CD4-positive, alpha-beta T cell treated with Interleukin-17A for 4 hours (primary cell): ENCODE results near the gene PHACTR3.

Source experiments
- DNase-seq: peaks from one replicate; pipeline ENCODE4 v3.0.0-alpha.2; 2020; ENCODE audit warnings: mixed read lengths

PHACTR3 gene

DNA sequence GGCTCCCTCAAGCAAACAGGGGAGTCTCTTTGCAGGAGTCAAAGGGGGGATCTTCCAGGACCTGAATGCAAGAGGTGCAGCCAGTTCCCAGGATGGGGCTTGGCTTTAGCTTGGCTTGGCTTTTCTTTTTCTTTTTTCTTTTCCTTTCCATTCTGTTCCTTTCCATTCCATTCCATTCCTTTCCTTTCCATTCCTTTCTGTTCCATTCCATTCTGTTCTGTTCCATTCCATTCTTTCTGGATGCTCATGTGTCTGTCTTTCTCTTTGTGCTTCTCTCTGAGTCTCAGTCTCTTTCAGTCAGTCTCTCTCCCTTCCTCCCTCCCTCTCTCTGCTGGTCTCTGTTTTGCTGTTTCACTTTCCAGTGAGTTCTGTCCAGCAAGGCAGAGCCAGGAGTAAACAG, 163.3 kb downstream of the PHACTR3 start:
- no peak for DNase-seq

DNA sequence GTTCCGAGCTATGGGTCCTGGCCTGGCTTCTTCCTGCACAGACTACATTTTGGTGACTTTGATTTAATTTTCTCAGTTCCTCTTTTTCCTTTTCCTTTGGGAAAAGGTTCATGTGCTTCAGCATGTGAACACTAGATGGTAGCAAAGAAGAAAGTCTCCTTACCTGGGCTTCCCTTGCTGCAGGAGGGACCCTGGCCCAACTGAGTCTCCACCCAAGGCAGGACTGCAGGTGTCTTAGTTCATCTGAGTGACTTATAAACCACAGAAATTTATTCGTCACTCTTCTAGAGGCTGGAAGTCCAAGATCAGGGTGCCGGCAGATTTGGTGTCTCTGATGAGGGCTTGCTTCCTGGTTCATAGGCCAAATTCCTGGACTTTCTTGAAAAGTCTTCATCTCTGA, 165.9 kb downstream of the PHACTR3 start:
- no peak for DNase-seq

DNA sequence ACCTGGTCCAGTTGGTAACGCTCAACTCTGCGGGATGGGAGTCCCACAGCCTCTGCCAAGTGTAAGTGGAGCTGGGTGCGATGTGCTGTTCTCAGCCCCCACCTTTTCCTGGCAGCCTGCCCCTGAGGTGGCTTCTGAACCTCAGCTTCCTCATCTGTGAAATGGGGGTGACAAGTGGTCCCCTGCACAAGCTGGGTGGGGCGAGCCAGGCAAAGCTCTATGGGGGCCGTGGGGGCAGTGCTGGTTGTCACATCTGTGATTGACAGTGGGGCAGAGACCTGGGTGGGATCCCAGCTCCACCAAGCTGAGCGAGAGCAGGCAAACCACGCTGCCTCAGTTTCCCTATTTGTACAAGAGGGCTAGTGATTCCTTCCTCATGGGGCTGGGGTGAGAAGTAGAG, 166.5 kb downstream of the PHACTR3 start:
- no peak for DNase-seq

DNA sequence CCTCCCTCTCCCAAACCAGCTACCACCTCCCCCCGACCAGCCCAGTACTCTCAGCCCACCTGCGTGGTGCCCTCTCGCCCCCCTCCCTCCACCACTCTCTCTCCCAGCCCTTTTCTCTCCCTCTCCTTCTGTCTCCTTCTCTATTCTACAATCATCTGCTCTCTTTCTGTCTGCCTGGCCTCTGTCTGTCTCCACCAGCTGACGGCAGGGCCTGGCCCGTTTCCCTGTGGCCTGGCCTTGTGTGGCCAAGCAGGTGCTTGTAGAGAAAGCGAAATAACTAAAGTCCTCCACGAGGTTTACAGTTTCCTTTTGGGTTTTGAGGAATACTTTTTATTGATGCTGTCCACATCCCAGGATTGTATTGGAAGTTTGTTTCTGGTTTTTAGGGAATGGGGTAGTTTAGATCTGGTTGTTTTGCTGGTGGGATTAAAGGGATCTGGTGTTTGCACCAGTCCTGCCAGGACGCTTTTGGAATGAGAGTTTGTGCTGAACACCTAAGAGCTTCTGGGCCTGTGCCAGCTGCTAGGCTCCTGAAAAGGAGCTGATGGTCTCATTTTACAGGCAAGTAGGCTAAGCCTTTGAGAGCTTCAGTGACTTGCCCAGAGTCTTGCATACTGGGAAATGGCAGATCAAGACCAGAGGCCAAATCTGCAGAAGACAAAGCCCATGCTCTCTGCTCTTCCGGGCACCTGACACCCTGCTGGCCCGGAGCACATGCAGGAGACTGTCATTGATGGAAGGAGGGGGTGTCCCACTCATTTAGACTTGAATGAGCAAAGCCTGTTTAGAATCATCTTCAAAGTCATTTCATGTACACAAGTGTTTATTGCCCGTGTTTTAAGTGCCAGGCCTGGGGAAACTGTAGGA, 167.4 kb downstream of the PHACTR3 start:
- DNase-seq, result no peak

DNA sequence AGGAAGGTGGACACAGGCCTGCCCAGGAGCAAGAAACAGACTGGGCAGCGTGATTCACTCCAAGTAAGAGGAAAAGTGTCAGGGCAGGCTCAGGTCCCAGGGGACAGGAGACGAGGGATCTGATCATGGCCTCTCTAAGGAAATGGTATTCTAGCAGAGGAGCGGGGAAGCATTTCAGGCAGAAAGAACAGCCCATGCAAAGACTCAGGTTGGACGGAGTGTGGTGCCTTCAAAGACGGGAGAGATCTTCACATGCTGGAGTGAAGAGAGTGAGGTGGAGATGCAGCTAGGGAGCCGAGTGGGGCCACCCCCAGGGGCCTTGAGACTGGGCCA, 168.0 kb downstream of the PHACTR3 start:
- no peak for DNase-seq

DNA sequence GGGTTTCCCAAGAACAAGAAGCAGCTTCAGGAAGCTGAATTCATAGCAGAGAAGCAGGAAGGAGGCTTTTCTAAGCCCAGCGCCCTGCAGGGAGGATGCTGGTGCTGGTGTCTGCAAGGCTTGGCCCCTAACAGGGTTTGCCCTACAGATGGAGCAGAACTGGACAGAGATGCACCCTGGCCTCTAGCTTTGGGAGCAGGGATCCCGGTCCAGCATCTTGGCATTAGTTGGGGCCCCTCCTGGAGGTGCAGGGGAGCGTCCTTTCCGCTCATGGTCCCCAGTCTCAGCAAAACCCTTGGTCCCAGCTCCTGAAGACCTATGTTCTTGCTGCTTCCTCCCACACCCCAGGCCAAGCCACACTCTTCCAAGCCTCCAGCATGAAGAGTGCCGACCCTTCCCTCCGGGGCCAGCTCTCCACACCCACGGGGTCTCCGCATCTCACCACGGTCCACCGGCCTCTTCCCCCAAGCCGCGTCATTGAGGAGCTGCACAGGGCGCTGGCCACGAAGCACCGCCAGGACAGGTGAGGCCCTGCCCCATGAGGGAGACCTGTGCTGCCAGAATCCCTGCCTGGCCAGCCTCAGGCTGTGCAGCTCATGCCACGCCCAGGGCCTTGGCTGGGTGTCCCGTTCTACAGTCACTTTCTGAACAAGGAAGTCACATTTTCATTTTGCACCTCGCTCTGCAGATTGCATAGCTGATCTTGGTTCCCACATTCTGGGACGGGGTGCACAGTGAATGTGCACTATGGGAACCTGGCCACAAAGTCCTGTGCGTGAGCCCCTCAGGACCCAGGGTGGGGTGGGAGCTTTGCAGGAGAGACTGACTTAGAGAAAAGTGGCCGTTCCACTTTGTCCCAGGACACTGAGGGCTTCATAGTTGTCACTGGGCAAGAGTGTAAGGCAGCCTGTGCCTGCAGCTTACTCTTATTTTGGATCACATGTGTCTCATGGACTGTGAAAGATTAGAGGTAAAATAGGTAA, 168.9 kb downstream of the PHACTR3 start:
- no peak for DNase-seq

DNA sequence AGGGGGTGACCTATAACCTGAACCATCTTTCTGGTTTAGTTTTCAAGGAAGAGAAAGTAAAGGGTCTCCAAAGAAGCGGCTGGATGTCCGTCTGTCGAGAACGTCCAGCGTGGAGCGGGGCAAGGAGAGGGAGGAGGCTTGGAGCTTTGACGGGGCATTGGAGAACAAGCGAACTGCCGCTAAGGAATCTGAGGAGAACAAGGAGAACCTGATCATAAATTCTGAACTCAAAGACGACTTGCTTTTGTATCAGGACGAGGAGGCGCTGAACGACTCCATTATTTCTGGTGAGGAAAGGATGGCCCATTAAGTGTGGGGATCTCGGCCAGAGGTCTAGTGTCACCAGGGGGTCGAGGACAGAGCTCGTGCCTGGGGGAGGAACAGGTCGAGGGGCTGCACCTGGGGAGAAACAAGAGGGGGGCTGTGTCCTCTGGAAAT, 169.9 kb downstream of the PHACTR3 start:
- DNase-seq, result no peak

DNA sequence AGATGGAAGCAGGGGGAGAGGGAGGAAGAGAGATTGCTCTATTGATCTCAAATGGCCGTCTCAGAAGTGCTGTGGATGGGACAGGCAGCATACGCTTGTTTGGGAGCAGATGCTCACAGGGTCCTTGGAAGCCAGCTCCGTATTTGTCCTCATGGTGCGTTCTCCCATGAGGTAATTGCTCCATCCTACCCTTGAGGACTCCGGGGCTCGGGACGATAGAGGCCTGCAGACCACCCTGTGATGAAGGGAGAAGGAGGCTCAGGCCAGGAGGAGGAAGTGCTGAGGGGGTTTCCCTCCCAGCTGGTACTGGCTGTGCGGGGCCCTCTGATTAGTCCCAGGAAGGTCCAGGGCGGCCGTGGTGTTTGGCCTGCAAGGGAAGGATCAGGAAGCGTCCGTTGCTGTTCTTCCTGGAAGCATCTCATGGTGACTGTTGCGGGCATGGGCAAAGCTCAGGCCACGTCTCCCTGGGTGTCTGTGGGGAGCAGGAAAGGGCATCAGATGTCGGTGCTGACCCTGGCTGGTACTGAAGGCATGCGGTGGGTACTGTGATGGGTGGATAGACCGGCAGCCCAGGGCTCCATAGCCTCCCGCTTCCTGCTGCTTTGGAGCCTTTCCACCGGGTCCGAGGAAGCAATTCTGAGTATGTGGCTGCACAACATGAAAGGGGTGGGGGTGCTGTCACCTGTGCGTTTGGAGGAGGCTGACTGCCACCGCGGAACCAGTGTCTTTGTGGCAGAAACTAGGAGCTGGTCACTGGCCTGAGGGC, 170.8 kb downstream of the PHACTR3 start:
- DNase-seq, result no peak

DNA sequence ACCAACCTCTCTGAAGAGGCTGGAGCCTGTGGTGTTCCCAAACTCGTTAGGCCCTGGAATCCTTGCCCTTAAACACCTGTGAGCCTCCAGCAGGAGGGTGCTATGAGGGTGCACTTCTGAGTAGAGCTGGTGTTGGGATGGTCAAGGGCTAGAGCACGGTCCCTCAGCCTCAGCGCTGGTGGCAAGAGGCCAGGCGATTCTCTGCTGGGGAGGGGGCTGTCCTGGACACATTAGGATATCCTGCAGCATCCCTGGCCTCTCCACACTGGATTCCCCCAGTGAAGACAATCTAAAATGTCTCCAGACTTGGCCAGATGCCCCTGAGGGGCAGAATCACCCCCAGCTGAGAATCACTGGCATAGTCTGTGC, 171.3 kb downstream of the PHACTR3 start:
- no peak for DNase-seq

DNA sequence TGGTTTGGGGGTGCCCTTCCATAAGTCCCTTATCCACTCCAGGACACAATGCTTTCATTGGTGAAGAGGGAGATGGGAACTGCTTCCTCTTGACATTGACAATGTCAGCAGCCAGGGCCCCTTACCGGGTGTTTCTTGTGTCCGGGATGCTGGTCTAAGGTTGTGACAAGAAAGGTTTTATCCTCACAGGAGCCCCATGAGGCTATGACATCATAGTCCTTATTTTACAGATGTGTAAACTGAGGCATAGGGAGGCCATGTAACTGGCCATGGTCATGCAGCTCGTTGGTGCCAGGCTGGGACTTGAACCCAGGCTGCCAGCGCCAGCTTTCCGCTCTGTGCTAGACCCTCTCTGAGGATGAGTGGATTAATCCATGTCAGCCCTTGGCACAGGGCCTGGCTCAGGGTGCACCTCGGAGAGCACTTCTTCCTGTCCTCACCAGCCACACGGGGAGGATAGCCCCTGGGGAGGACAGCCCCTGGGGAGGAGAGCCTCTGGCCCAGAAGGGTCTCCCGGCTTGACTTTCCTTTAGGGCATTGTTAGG, 171.8 kb downstream of the PHACTR3 start:
- DNase-seq, result no peak

DNA sequence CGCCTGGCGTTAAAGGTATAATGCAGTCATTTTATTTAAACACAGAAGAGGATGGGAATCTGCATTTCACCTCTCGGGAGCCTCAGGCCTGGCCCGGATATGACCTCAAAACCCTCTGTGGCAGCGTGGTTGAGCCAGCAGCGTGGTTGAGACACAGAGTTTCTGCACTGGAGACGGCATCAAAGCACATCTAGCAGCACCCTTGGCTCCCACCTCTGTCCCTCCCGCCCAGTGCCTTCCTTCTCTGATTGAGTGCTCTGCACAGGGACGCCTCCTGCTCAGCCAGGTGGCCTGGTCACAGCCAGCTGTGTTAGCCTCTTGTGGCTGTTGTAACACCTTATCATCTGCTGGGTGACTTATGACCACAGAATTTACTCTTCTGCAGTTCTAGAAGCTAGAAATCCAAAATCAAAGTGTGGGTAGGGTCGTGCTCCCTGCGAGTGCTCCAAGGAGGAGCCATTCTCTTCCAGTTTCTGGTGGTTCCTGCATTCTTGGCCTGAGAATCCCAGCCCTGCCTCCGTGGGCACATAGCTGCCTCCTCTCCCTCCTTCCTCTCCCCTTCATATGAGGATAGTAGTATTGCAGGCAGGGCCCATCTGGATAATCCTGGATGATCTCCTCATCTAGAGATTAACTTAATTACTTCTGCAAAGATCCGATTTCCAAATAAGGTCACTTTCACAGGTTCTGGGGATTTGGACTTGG, 172.4 kb downstream of the PHACTR3 start:
- no peak for DNase-seq

DNA sequence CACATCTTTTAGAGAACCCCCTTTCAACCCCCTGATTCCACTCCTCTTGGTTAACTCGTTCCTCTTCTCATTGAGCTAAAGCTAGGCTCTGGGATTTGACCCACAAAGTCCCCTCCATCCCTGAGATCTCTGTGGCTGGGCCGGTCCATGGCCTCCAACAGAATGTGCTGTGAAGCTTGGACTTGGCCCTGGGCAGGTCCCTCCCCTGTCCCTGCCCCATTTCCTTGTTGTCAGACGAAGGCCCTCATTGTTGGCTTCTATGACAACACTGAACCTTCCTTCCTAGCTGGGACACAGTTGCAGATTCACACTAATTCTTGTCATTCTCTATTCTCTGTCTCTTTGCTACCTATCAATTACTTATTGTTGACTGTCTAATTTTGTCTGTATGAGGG, 173.0 kb downstream of the PHACTR3 start:
- no peak for DNase-seq

DNA sequence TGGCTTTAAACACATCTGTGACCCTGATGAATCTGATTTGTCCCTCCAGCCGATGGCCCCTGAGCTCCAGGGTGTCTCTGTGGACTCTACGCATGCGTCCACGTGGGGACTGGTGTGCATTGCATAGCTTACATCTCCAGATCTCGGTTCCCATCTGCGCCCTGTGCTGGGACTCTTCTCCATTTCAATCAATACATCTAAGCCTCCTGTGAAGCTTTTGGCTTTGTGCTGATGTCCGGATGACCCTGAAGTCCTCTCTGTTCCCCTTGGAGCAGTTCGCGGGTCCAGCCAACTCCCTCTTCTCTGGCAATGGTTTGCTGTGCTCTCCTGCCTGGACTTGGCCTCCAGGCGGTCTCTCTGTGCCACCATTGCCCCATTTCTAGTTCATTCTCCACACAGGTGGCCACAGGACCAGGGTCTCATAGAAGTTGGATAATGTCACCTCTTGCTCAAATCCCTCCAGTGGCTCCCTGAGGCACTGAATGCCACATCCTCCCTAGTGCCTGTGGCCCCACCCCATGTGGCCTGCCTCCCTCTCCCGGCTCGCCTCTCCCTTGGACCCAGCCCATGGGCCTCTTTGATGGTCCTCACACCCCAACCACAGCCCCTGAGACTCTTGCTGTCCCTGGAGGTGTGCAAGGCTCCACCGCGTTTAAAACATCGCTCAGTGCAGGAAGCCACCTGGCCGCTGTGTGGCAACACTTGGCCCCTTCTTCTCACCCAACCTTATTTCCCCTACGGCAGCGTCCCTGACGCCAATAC, 173.7 kb downstream of the PHACTR3 start:
- no peak for DNase-seq

DNA sequence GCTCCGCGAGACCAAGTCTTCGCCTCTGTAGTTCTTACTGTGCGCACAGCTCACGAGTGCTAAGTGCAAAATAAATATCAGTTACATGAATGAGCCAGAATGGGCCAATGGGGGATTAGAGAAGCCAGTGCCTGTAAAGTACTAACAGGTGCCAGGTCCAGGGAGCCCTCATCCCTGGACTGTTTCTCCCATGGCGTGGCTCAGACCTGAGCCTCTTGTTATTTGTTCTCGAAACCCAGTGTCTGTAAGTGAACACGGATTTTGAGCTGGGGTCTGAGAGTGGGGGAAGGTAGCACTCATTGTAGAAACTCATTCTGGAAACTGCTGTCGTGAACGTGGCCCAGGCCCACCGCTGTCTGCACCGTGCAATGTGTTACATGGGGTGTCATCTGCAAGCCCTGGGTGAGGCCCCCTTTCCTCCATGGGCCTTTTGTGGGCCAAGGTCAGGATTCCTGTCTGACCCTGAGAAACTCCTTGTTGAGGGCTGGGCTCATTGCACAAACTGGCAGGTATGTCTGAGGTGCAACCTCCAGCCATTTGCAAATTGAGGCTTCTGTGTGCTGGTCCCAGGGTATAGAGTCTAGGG, 174.4 kb downstream of the PHACTR3 start:
- DNase-seq, result no peak

DNA sequence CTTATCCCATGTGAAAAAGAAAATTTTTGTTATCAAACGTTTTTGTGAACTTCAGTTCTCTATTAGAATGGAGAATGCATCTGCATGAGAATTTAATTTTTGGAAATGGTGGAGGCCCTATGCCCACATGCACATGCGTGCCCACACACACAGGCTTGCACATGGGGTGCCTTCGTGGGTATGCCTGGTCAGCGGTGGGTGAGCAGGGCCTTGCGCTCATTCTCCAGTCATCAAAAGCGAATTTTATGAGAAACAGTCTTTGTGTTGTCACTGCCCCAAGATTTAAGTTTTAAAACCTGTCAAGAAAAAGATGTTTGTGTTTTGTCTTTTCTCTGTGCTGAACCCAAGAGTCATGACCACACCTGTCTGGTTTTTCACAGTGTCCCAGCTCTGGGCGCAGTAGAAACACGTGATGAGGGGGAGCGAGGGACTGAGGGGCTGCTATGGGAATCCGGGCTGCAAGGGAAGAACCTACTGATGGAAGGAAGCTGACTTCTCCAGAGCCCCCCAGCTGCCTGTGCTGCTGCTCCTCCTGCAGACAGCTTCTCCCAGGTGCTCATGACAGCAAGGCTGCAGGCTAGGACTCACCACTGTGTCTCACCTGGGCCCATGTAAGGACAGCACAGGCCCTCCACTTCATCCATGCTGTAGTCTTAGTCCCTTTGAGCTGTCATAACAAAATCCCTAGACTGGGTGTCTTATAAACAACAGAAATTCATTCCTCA, 175.5 kb downstream of the PHACTR3 start:
- DNase-seq, result no peak

DNA sequence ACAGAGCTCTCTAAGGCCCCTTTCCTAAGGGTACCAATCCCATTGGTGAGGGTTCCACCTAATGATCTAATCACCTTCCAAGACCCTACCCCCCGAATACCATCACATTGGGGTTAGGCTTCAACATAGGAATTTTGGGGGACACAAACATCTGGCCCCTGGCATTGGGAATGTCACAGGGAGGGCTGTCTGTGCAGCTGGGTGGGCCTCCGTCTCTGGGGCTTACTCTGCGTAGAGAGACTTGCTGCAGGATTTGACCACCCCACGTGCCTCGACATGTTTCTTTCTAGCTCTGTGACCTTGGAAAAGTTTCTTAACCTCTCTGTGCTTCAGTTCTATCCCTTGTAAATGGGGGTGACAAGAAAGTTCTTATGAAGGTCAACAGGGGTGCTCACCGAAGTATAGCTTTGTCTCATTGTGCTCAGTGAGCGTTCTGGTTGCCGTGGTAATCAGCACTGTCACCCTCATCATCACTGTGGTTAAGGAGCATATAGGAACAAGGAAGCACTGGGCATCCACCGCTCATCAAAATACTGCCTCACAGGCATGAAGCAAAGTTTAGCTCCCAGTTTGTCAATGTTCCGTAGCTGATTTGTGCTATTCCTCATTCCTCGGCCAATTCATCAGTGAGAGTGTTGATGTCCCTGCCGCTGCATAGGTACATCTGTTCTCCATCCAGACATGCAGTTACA, 176.3 kb downstream of the PHACTR3 start:
- DNase-seq, result no peak

DNA sequence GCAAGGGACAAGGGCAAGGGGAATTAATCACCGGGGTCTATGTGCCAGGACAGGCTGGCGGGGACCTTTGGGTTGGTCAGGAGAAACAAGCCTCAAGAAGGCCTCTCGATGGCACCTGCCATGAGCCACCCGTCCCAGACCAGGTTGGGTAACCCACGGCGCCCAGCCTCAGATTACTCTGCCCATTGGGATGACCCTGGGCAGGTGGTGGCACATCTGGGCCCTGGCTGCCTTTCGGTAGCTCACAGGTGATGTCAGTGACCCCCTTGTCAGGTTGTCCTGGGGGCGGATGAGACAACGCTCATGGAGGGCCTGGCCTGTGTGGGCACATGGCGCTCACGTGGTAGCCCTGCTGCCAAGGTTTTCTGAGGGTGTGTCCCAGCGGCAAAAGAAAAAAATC, 176.9 kb downstream of the PHACTR3 start:
- DNase-seq, result no peak

DNA sequence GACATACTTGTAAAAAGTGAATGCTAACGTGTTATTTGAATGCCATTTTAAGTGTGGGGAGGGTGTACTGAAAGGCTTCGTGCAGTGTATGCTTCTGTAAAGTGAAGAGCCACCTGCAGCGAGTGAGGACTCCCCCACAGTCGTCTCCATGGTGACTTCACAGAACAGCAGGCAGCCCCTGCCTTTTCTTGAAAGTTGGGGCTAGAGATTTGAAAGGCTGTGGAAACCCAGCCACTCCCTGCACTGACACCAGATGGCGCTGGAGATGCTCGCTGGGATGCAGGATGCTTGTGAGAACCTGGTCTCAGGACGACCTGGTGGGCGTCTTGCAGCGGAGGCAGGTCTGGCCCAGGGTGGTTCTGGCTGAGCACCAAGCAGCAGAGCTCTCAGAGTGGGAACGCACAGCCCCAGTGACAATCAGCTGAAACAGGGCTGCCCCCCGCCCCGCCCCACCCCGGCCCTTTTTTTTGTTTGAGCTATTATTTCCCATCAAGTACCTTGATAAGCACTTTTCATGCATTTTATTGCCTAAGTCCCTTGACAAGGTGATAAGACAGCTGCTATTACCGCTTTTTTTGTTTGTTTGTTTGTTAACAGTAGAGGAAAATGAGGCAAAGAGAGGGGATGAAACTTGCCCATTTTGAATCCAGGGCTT, 178.8 kb downstream of the PHACTR3 start:
- peak; percentile 7 for DNase-seq

DNA sequence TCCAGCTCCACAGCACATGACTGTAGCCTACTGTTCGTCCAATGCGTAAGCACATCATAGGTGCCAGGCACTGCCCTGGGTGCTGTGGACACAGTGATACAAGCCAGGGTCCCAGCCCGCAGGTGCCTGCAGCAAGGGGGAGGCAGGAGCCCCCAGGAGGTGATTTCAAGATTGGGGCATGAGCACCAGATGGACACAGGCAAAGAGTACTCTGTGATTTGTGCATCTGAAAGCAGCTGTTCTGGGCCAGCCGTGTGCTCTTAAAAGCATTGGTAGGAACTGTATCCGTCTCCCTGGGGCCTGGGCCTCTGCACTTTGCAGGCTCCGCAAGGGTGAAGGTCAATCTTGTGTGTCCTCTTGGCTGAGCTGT, 179.3 kb downstream of the PHACTR3 start:
- no peak for DNase-seq
